ENCODE measurements around the gene TMC6. TPM values are rescaled to one million over a fixed set of nuclear protein-coding genes. Genes with fewer than 3 reads are reported as not detected.
"Not testable (repeated sequence)": the region's sequence is repeated elsewhere in the genome, so short reads cannot be mapped to it uniquely, and the experiment has no call there.

Gene TMC6
- total RNA-seq, 2 donors from 2014 or later = 21.0 to 32.3 TPM

DNA sequence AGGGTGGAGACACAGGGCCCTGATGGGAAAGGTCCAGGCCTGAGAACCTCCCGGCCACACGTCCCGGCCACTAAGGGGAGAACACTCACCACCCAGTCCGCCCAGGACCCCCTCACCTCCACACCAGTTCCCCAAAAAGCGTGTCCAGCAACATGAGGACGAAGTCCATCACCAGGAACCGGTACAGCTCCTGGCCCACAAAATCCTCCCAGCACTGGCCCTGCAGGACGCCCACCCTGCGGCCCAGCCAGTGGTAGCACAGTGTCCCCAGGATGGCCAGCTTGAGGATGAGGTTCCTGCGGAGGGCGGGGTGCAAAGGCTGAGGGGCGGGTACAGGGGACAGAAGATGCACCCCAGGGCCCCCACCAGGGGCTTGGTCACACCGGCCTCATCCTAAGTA lies 8.0 kb downstream of the TMC6 start:
- no peak overlapping the region for H3K27ac ChIP-seq
- WGBS, 2 donors = 96 to 100% methylated on average over 5 to 9 of the region's 13 CpGs
- H3K36me3 ChIP-seq (replicated peaks in 1 of 2; ENCODE audit: insufficient read depth in 1 of 2, low read depth in 2 of 2) = peaks cover 0 to 5% of the 10 kb centered on the region in 2 donors
- H3K4me1 ChIP-seq = peaks cover 13% of the 10 kb centered on the region
- ATAC-seq = no peak
- no peak for DNase-seq
- no peaks in the 10 kb centered on the region for H3K9me3 ChIP-seq
- no peak overlapping the region for H3K4me3 ChIP-seq
- intact Hi-C loops (cut with DNase I) = no loop called here
- no peaks in the 10 kb centered on the region for H3K27me3 ChIP-seq
- TF ChIP-seq, protein P1, sequence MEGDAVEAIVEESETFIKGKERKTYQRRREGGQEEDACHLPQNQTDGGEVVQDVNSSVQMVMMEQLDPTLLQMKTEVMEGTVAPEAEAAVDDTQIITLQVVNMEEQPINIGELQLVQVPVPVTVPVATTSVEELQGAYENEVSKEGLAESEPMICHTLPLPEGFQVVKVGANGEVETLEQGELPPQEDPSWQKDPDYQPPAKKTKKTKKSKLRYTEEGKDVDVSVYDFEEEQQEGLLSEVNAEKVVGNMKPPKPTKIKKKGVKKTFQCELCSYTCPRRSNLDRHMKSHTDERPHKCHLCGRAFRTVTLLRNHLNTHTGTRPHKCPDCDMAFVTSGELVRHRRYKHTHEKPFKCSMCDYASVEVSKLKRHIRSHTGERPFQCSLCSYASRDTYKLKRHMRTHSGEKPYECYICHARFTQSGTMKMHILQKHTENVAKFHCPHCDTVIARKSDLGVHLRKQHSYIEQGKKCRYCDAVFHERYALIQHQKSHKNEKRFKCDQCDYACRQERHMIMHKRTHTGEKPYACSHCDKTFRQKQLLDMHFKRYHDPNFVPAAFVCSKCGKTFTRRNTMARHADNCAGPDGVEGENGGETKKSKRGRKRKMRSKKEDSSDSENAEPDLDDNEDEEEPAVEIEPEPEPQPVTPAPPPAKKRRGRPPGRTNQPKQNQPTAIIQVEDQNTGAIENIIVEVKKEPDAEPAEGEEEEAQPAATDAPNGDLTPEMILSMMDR (IDR thresholded peaks at IDR 0.05) = no peak
- TF ChIP-seq POLR2A (IDR thresholded peaks at IDR 0.05) = no peak

DNA sequence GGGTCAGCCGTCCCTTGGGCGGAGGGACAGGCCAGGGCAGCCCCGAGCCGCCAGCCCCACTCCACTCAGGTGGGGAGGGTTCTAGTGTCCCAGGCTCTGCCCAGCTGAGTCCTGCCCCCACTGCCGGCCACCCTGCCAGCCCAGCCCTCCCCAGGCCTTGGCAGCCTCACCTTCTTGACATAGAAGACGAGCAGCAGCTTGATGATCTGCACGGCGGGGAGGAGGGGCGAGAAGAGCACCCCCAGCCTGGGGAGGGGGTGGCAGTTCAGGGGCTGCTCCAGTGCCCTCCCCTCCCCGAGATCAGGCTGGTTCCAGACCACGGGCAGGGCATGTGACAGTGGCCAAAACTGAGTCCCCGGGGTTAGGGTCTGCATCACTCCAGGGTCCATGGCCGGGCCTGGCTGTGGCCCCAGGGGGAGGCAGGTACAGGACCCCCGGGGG lies 9.7 kb downstream of the TMC6 start:
- H3K27me3 ChIP-seq = no peaks in the 10 kb centered on the region
- WGBS, 2 donors = 84% methylated on average over 13 of the region's 14 CpGs; no CpG with 5 or more reads in 1 of the 2 donors
- no peak for TF ChIP-seq POLR2A (IDR thresholded peaks at IDR 0.05)
- TF ChIP-seq, protein P1 (IDR thresholded peaks at IDR 0.05) = no peak
- no peak overlapping the region for H3K4me3 ChIP-seq
- DNase-seq (no peak), ATAC-seq (no peak)
- no peaks in the 10 kb centered on the region for H3K9me3 ChIP-seq
- intact Hi-C loops (cut with DNase I) = loop anchor here (10.0 kb wide), 2 partner anchors 46 to 306 kb away; partner anchors contain the start of gene SYNGR2
- no peak overlapping the region for H3K27ac ChIP-seq
- peaks cover 0 to 5% of the 10 kb centered on the region in 2 donors for H3K36me3 ChIP-seq (replicated peaks in 1 of 2; ENCODE audit: insufficient read depth in 1 of 2, low read depth in 2 of 2)
- peaks cover 13% of the 10 kb centered on the region for H3K4me1 ChIP-seq

DNA sequence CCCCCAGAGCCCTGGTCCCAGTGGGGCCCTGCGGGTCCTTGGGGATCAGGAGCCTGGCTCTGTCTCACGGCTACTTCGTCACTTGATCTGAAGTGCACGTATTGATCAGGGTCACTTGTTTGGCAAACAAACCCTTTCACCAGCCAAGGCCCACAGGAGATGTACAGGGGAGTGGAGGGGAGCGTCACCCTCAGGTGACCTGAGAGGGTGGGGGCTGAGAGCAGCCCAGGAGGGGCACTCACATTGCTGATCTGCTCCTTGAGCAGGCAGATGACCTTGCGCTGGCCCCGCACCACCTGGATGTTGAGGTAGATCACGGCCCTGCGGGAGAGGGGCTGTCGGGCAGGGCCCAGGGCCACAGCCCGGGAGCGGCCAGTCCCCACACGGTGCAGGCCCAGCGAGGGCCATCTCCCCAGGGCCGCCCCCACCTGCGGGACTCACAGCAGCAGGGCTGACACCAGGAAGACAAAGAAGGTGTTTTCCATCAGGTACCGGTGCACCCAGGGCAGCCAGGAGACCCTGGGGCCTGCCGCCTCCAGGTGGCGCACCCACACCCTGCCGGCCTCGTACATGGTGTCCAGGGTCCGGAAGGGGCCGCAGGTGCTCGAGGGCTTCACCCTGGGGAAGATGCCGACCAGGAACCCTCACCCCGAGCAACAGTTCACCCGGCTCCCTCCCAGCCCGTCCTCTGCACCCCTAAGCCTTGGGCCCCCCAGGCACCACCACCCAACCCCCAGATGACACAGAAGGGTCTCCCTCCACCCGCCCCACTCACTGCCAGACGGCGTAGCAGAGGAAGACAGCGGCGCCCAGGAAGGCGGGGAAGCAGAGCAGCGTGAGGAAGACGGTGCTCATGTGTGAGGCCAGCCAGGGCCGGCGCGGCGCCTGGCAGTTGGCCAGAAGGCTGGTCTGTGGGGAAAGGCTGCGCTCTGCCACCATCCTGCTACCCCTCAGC lies 11.3 kb downstream of the TMC6 start:
- intact Hi-C loops (cut with DNase I) = loop anchor here (10.0 kb wide), 2 partner anchors 47 to 307 kb away; partner anchors contain the start of gene SYNGR2
- DNase-seq = peak; percentile 59 to 74 (median 64)
- H3K4me3 ChIP-seq = no peak overlapping the region

DNA sequence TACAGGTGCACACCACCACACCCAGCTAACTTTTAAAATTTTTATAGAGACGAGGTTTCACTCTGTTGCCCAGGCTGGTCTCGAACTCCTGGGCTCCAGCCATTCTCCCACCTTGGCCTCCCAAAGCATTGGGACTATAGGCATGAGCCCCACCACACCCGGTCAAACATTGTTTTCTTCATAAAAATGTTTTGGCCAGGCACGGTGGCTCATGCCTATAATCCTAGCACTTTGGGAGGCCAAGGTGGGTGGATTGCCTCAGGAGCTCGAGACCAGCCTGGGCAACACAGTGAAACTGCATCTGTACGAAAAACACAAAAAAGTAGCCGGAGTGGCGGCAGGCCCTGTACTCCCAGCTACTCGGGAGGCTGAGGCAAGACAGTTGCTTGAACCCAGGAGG lies 12.1 kb downstream of the TMC6 start:
- DNase-seq = no peak
- Histone ChIP-seq H3K36me3 (replicated peaks in 1 of 2; ENCODE audit: insufficient read depth in 1 of 2, low read depth in 2 of 2) (no peaks in the 10 kb centered on the region), H3K27ac (no peak overlapping the region), H3K27me3 (no peaks in the 10 kb centered on the region), H3K9me3 (no peaks in the 10 kb centered on the region), H3K4me3 (no peak overlapping the region), H3K4me1 (peaks cover 20% of the 10 kb centered on the region)
- ATAC-seq = no peak
- TF ChIP-seq, protein P1 (IDR thresholded peaks at IDR 0.05) = no peak
- TF ChIP-seq POLR2A (IDR thresholded peaks at IDR 0.05) = no peak
- 91 to 98% methylated on average over 7 to 9 of the region's 9 CpGs for WGBS, 2 donors
- intact Hi-C loops (cut with DNase I) = loop anchor here (10.0 kb wide), 2 partner anchors 48 to 308 kb away; partner anchors contain the start of gene SYNGR2

More for the DNA sequence above, 11.3 kb downstream of the TMC6 start:
- peak; percentile 63 for ATAC-seq
- Histone ChIP-seq H3K27ac (peak overlapping the region in 1 of 4 donors; percentile 13), H3K27me3 (no peaks in the 10 kb centered on the region), H3K9me3 (no peaks in the 10 kb centered on the region), H3K36me3 (replicated peaks in 1 of 2; ENCODE audit: insufficient read depth in 1 of 2, low read depth in 2 of 2) (peaks cover 0 to under 1% of the 10 kb centered on the region in 2 donors), H3K4me1 (peaks cover 20% of the 10 kb centered on the region)
- TF ChIP-seq, protein P1 (IDR thresholded peaks at IDR 0.05) = peak; percentile 61 to 77 (median 68)
- TF ChIP-seq POLR2A (IDR thresholded peaks at IDR 0.05) = no peak
- WGBS, 2 donors = 21 to 29% methylated on average over 9 to 38 of the region's 41 CpGs

DNA sequence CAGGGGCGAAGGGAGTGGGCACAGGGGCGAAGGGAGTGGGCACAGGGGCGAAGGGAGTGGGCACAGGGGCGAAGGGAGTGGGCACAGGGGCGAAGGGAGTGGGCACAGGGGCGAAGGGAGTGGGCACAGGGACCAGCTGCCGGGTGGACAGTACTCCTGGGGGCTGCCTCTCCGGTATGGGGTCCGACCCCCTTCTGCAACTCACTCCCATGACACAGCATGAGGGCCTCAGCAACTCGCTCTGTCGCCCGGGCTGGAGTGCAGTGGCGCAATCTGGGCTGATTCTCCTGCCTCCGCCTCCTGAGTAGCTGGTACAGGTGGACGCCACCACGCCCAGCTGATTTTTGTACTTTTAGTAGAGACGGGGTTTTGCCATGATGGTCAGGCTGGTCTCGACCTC lies 12.8 kb downstream of the TMC6 start:
- H3K4me3 ChIP-seq; H3K9me3 ChIP-seq; H3K27me3 ChIP-seq; H3K27ac ChIP-seq; H3K36me3 ChIP-seq (replicated peaks in 1 of 2; ENCODE audit: insufficient read depth in 1 of 2, low read depth in 2 of 2); ATAC-seq; DNase-seq: not testable (repeated sequence)
- WGBS, 2 donors = 89 to 99% methylated on average over 11 to 16 of the region's 18 CpGs
- peaks cover 20% of the 10 kb centered on the region for H3K4me1 ChIP-seq
- intact Hi-C loops (cut with DNase I) = loop anchor here (10.0 kb wide), 2 partner anchors 49 to 309 kb away; partner anchors contain the start of gene SYNGR2
